T-helper 17 cell (primary cell): ENCODE measurements around the gene SPTB. TPM values are rescaled to one million over a fixed set of nuclear protein-coding genes. Genes with fewer than 3 reads are reported as not detected.

ENCODE experiments used
- ATAC-seq: fragments of 150-1000 bp; cut with Tn5 transposase; 2 replicates; pipeline ENCODE4 v1.10.0; 2021; ENCODE audit warnings: mild to moderate bottlenecking, moderate library complexity
- DNase-seq, 3 donors: peaks; one replicate each; pipeline versions ENCODE4 v3.0.0 to v3.0.0-alpha.2; 2020 to 2021
- H3K9me3 ChIP-seq: one replicate; pipeline ENCODE4 v1.7.0; 2013; ENCODE audit warnings: low read length, mild to moderate bottlenecking; ENCODE audit not compliant: control insufficient read depth, poor library complexity, severe bottlenecking
- H3K27ac Mint-ChIP-seq: one replicate; pipeline ENCODE4 v1.8.0; 2022; ENCODE audit warnings: mild to moderate bottlenecking, moderate library complexity, mixed read lengths
- H3K27me3 Mint-ChIP-seq: one replicate; pipeline ENCODE4 v1.8.0; 2022; ENCODE audit warnings: mixed read lengths
- H3K36me3 Mint-ChIP-seq: one replicate; pipeline ENCODE4 v1.8.0; 2022; ENCODE audit warnings: low read depth, mixed read lengths
- H3K4me1 Mint-ChIP-seq: one replicate; pipeline ENCODE4 v1.8.0; 2022; ENCODE audit warnings: mild to moderate bottlenecking, mixed read lengths
- H3K4me3 Mint-ChIP-seq: one replicate; pipeline ENCODE4 v1.8.0; 2022; ENCODE audit warnings: mild to moderate bottlenecking, moderate library complexity, mixed read lengths
- total RNA-seq, 4 donors: library from RNA in 2 of 4; stranded (reverse) in 2 of 4; gene quantifications; one replicate each; pipeline ENCODE4 v1.2.3 and lab custom pipeline; 2022 to 2026

The SPTB gene
- total RNA-seq, 2 donors from 2014 or later: 0.40 to 8.4 TPM

DNA sequence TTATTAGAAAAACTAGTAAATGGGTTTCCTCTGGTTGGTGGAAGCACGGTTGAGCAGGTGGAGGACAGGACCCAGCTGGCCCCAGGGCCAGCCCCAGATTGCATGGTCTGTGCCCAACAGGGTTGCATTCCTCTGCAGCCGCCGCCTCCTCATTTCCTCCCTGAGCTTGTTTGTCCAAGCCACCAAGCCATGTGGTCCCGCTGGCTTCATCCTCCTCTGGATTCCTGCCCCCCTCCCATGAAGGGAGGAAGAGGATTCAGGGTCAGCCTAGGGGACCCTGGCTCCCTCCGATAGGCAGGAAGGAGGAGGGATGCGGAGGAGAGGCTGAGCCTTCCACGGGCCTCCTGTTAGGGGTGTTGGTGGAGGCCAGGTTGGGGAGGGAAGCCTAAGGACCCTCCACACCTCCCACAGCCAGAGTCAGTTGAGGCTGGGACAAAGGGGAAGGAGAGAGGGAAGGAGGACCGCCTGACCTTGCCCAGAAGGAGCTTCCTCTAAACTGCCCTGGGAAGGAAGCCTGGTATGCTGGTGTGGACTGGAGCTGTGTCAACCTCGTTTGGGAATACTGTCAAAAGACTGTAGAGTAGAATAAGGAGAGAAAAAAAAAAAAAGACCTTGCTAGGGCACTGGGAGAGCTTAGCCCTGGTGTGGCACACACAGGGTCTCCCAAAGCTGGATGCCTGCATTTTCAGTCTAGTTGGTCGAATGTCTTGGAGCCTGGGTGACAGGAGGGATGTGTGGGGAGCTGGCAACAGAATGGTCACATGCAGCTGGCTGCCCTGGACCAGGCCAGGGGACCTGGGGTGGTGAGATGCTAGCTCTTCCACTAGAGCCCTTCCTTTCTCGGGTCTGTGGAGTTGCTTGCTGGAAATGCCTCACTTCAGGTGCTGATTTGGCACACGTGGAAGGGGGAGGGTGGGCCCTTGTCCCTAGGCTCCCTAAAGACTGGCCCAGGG, 133.1 kb downstream of the SPTB start:
- no peaks in the 10 kb centered on the region for H3K9me3 ChIP-seq
- no peak overlapping the region for H3K4me3 Mint-ChIP-seq
- no peak for DNase-seq
- peaks cover 24% of the 10 kb centered on the region for H3K4me1 Mint-ChIP-seq
- no peak for ATAC-seq
- H3K27ac Mint-ChIP-seq: peak overlapping the region; percentile 91
- peaks cover 3% of the 10 kb centered on the region for H3K36me3 Mint-ChIP-seq
- no peaks in the 10 kb centered on the region for H3K27me3 Mint-ChIP-seq

DNA sequence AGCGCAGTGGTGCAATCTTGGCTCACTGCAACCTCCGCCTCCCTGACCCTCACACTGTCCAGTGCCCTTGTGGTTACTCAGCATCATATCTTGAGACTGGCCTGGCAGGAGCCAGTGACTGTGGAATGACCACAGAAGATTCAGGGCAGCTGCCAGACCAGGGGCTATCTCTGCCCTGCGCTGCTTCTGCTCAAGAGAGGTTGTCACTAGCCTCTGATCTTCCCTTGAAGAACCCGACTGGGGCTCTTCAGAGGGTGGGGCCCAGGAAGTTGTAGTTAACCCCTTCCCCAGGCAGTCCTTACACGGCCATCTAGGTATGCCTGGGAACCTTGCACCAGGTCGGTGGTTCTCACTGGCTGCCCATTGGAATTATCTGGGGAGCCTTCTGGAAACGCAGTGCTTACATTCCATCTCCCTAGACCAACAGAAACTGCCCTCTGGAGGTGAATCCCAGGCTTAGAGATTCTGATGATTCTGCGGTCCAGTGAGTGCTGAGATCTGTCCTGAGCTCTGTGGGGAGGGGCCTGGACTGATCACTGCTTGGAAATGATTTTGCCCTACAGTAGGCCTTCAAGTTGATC, 134.1 kb downstream of the SPTB start:
- DNase-seq: no peak
- no peaks in the 10 kb centered on the region for H3K9me3 ChIP-seq
- peaks cover 28% of the 10 kb centered on the region for H3K4me1 Mint-ChIP-seq
- ATAC-seq: peak; percentile 68
- H3K36me3 Mint-ChIP-seq: peaks cover 7% of the 10 kb centered on the region
- no peaks in the 10 kb centered on the region for H3K27me3 Mint-ChIP-seq
- H3K27ac Mint-ChIP-seq: peak overlapping the region; percentile 91
- peak overlapping the region; percentile 72 for H3K4me3 Mint-ChIP-seq

DNA sequence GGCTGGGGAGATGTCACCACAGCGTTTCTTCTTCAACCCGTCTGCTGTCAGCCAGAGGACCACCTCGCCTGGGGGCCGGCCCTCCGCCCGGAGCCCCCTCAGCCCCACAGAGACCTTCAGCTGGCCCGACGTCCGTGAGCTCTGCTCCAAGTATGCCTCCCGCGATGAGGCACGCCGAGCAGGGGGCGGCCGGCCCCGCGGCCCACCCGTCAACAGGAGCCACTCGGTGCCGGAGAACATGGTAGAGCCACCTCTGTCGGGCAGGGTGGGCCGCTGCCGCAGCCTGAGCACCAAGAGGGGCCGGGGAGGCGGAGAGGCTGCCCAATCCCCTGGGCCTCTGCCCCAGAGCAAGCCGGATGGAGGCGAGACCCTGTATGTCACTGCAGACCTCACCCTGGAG, 136.6 kb downstream of the SPTB start:
- H3K9me3 ChIP-seq: no peaks in the 10 kb centered on the region
- peak overlapping the region; percentile 14 for H3K27ac Mint-ChIP-seq
- H3K36me3 Mint-ChIP-seq: peaks cover 10% of the 10 kb centered on the region
- DNase-seq (no peak), ATAC-seq (no peak)
- peaks cover 31% of the 10 kb centered on the region for H3K4me1 Mint-ChIP-seq
- H3K27me3 Mint-ChIP-seq: no peaks in the 10 kb centered on the region
- H3K4me3 Mint-ChIP-seq: no peak overlapping the region

DNA sequence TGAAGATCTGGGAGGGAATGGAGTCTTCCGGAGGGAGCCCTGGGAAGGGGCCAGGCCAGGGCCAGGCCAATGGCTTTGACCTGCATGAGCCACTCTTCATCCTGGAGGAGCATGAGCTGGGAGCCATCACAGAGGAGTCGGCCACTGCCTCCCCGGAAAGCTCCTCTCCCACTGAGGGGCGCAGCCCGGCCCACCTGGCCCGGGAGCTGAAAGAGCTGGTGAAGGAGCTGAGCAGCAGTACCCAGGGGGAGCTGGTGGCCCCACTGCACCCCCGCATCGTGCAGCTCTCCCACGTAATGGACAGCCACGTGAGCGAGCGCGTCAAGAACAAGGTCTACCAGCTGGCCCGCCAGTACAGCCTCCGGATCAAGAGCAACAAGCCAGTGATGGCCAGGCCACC, 137.7 kb downstream of the SPTB start:
- Mint-ChIP-seq H3K4me1 (peaks cover 28% of the 10 kb centered on the region), H3K36me3 (peaks cover 10% of the 10 kb centered on the region), H3K4me3 (no peak overlapping the region), H3K27ac (no peak overlapping the region), H3K27me3 (no peaks in the 10 kb centered on the region)
- no peaks in the 10 kb centered on the region for H3K9me3 ChIP-seq
- ATAC-seq (no peak), DNase-seq (no peak)

DNA sequence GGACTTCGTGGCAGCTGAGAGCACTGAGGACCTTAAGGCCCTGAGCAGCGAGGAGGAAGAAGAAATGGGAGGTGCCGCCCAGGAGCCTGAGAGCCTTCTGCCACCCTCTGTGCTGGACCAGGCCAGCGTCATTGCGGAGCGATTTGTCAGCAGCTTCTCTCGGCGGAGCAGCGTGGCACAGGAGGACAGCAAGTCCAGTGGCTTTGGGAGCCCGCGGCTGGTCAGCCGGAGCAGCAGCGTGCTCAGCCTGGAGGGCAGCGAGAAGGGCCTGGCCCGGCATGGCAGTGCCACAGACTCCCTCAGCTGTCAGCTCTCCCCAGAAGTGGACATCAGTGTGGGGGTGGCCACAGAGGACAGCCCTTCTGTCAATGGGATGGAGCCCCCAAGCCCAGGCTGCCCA, 138.5 kb downstream of the SPTB start:
- Mint-ChIP-seq H3K27me3 (no peaks in the 10 kb centered on the region), H3K4me3 (no peak overlapping the region), H3K4me1 (peaks cover 21% of the 10 kb centered on the region), H3K36me3 (peaks cover 10% of the 10 kb centered on the region), H3K27ac (peak overlapping the region; percentile 53)
- no peak for ATAC-seq
- H3K9me3 ChIP-seq: no peaks in the 10 kb centered on the region
- no peak for DNase-seq

DNA sequence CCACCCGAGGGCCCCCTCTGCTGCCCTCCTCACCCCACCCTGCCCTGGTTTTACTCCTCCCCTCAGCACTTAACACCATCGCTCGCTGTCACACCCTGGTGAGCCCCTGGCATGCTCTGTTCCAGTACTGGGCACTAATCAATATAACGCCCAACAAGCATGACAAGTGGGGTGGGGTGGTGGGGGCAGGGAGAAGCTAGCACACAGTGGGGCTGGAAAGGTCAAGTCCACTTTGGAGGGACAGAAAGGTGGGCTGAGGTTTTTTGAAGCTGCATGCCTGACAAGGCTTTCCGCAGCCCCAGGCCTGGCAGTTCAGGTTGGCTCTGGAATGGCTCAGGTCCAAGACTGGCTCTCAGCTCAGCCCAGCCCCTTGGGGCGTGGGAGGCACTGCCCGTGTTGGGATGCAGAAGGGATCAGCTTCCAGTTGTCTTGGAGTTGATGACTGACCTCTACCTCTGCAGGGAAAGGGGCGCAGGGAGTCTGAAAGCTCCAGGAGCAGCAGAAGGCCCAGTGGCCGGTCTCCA, 141.4 kb downstream of the SPTB start:
- H3K4me1 Mint-ChIP-seq: peaks cover 33% of the 10 kb centered on the region
- no peaks in the 10 kb centered on the region for H3K27me3 Mint-ChIP-seq
- H3K36me3 Mint-ChIP-seq: peaks cover 13% of the 10 kb centered on the region
- ATAC-seq: no peak
- H3K4me3 Mint-ChIP-seq: no peak overlapping the region
- H3K27ac Mint-ChIP-seq: no peak overlapping the region
- DNase-seq: no peak
- H3K9me3 ChIP-seq: no peaks in the 10 kb centered on the region

DNA sequence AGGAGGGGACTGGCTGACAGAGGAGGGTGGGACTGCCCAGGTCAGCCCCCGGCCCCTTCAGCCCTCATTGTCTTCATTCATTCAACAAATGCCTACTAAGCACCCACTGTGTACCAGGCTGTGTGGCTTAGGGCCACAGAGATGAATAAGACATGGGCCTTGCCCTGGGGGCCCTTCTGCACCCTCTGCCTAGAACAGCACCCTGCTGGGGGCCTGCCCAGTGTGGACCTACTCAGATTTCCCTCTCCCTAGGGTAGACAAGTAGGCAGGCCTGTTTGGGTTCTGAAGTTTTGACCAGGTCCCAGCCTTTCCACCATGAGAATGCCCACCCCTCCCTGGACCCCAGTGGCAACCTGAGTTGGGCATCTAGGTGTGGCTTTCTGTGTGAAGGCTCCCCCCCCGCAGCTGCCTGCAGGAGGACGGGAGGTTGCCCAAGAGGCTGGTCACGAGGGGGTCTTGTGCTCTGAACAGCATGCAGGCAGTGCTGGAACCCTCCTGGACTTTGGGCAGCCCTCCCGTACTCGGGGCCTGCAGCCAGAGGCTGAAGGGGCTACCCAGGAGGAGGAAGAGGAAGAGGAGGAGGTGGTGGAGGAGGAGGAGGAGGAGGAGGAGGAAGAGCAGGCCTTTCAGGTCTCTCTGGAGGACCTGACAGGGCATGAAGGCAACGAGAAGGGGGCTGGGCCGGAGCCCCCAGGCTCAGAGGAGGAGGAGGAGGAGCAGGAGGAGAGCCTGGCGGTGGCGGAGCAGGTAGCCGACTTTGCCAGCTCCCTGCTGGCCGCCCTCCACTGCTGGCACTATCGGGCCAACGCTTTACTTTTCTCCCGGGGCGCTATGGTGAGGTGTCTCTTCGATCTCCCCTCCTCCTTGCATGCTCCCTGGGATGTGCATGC, 142.1 kb downstream of the SPTB start:
- Mint-ChIP-seq H3K27me3 (no peaks in the 10 kb centered on the region), H3K4me3 (no peak overlapping the region), H3K4me1 (peaks cover 34% of the 10 kb centered on the region), H3K27ac (no peak overlapping the region), H3K36me3 (peaks cover 14% of the 10 kb centered on the region)
- no peak for ATAC-seq
- no peak for DNase-seq
- H3K9me3 ChIP-seq: no peaks in the 10 kb centered on the region

DNA sequence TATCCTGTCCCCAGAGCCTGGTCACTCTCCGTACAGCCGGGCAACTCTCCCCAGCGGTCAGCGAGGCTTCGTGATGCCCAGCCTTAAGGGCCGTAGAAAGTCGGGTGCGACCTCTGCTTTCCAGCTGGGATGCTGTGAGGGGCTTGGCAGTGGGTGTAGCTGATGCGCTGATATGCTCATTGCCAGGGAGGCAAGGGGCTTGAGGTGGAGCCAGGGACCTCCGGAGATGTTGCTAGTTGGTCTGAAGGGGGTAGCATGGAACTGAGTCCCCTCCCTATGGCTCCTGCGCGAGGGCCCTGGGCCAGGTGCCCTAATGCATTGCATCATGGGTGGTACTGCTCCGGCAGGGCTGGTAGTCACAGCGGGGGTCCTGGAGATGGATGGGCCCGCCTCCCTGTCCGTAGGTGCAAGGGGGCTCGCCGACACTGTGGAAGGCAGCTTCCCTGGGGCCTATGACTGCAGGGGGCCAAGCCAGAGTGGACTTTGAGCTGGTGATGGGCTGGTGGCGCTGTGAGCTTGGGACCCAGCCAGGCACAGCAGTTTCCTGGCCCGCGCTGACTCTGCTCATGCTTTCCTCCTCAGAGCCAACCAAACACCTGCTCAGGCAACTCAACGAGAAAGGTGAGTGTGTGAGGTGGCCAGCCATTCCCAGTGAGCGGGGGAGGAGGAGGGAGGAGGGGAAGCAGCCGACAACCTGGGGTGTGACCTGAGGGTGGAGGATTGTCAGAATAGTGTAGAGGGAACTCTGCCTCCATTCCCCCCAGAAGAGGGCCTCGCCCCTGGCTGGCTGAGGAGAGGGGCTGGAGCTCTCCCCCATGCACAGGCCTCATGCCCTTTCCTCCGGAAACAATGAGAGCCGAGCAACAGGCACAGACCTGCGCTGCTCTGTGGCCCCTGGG, 143.2 kb downstream of the SPTB start:
- Mint-ChIP-seq H3K27ac (no peak overlapping the region), H3K36me3 (peaks cover 12% of the 10 kb centered on the region), H3K4me1 (peaks cover 33% of the 10 kb centered on the region), H3K27me3 (no peaks in the 10 kb centered on the region), H3K4me3 (no peak overlapping the region)
- DNase-seq (no peak), ATAC-seq (no peak)
- H3K9me3 ChIP-seq: no peaks in the 10 kb centered on the region

DNA sequence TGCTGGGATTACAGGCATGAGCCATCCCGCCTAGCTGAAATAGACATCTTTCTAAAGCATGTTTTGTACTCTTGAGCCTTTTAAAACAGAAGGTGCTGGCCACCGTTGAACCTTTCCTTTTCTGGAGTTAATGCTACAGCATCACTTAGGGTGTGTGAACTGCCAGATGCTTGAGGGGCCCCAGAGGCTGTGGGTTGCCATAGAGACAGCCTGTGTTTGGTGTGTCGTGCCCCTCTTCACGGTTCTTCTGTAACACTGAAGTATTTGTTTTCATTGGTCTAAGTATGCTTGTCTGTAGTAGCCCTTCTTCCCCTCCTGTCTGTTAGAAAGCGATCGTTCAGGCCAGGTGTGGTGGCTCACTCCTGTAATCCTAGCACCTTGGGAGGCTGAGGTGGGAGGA, 144.7 kb downstream of the SPTB start:
- peaks cover 35% of the 10 kb centered on the region for H3K4me1 Mint-ChIP-seq
- no peak for ATAC-seq
- peaks cover 4% of the 10 kb centered on the region for H3K36me3 Mint-ChIP-seq
- no peaks in the 10 kb centered on the region for H3K27me3 Mint-ChIP-seq
- peak overlapping the region; percentile 61 for H3K4me3 Mint-ChIP-seq
- peak overlapping the region; percentile 96 for H3K27ac Mint-ChIP-seq
- DNase-seq: no peak
- H3K9me3 ChIP-seq: no peaks in the 10 kb centered on the region

DNA sequence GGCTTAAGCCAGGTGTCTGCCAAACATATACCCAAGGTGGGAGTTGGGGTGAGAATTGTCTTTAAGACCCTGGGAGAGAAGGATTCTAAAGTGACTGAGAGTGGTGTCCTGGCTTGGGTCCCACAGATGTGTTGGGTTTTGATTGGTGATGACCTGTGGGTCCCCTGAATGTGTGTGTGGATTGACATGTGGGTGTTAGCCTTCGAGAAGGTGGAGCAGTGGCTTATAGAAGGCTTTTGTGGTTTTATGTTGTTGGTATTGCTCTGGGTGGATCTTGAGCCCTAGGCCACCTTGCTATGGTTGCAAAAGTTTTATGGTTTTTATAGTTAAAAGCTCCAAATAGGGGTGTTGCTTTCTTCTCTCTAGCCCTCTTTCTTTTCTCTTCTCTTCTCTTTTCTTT, 145.8 kb downstream of the SPTB start:
- Mint-ChIP-seq H3K27ac (peak overlapping the region; percentile 96), H3K4me1 (peaks cover 44% of the 10 kb centered on the region), H3K4me3 (peak overlapping the region; percentile 19), H3K27me3 (no peaks in the 10 kb centered on the region), H3K36me3 (peaks cover 7% of the 10 kb centered on the region)
- DNase-seq (no peak), ATAC-seq (peak; percentile 52)
- no peaks in the 10 kb centered on the region for H3K9me3 ChIP-seq

DNA sequence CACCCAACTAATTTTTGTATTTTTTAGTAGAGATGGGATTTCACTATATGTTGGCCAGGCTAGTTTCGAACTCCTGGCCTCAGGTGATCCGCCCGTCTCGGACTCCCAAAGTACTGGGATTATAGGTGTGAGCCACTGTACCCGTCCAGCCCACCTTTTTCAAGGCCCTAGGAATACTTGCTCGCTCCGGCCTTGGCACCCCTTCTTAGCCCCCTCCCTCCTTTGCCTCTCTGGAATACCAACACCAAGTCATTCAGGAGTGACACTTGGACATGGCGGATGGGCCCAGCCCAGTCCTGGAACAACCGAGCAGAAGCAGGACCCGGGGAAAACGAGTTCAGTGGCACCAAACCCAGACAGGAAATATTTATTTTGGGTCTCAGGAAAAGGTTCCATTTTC, 146.4 kb downstream of the SPTB start:
- DNase-seq: no peak
- no peak for ATAC-seq
- H3K9me3 ChIP-seq: no peaks in the 10 kb centered on the region
- Mint-ChIP-seq H3K4me3 (no peak overlapping the region), H3K27me3 (no peaks in the 10 kb centered on the region), H3K4me1 (peaks cover 47% of the 10 kb centered on the region), H3K36me3 (peaks cover 7% of the 10 kb centered on the region), H3K27ac (peak overlapping the region; percentile 96)

DNA sequence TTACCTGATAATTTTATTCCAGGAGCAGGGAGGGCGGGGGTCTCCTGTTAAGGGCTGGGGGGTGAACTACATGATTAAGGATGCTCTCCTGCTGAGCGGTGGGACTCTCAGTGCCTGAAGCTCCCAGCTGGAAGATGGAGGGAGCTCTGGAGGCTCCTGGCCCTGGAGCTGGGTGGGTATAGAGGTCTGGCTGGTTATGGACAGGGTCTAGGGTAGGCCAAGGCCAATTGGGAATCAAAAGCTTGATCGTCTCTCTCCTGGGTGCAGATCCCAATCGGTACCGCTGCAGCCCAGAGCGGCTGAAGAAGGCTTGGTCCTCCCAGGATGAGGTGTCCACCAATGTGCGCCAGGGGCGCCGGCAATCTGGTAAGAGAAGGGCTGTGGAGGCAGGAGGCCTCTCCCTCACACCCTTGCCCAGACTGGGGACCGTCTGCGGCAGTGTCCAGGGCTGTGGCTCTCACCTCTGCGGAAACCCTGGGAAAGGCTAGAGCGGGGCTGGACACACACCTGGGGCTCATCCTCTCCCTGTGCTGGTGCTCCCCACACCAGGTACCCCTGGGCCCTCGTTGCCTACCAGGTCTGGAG, 147.1 kb downstream of the SPTB start:
- no peaks in the 10 kb centered on the region for H3K27me3 Mint-ChIP-seq
- H3K4me1 Mint-ChIP-seq: peaks cover 54% of the 10 kb centered on the region
- H3K36me3 Mint-ChIP-seq: peaks cover 7% of the 10 kb centered on the region
- DNase-seq: no peak
- H3K27ac Mint-ChIP-seq: peak overlapping the region; percentile 96
- no peak for ATAC-seq
- H3K9me3 ChIP-seq: no peaks in the 10 kb centered on the region
- no peak overlapping the region for H3K4me3 Mint-ChIP-seq
